ENCODE measurements around the gene ELANE.
A peak's percentile ranks its signal among the peaks of the same experiment; 100 is the strongest.

ELANE gene

GRCh38 chr19:867855-868457 lies 15.9 kb downstream of the ELANE start:
- Histone ChIP-seq H3K36me3 (ENCODE audit: control insufficient read depth in 1 of 2, insufficient read depth in 2 of 2, low read length in 2 of 2) (peaks cover 30 to 35% of the 10 kb centered on the region in 2 experiments), H3K4ac (ENCODE audit: low read depth, low read length) (no peak overlapping the region), H3K23ac (ENCODE audit: low read length) (no peak overlapping the region), H3K18ac (ENCODE audit: low read length) (peak overlapping the region; percentile 69), H2BK120ac (ENCODE audit: insufficient read depth, low read length, poor library complexity) (no peak overlapping the region), H3K27ac (ENCODE audit: low read depth, low read length) (no peak overlapping the region), H2BK5ac (ENCODE audit: low read depth, low read length, poor library complexity) (no peak overlapping the region), H2AK5ac (ENCODE audit: low read length) (no peak overlapping the region), H3K9me3 (ENCODE audit: insufficient read depth, low read depth, low read length) (no peaks in the 10 kb centered on the region), H3K9ac (ENCODE audit: low read length) (no peak overlapping the region), H3K4me3 (ENCODE audit: low read depth, low read length) (no peak overlapping the region), H3K79me2 (ENCODE audit: control insufficient read depth, insufficient read depth, low read length, poor library complexity) (peaks cover 4% of the 10 kb centered on the region), H3K4me1 (ENCODE audit: control insufficient read depth in 1 of 2, insufficient read depth in 2 of 2, low read length in 2 of 2) (peaks cover 13 to 16% of the 10 kb centered on the region in 2 experiments), H4K91ac (ENCODE audit: low read depth, low read length) (no peak overlapping the region), H3K4me2 (ENCODE audit: low read length) (no peak overlapping the region), H3K27me3 (ENCODE audit: insufficient read depth, low read length) (no peaks in the 10 kb centered on the region), H3K14ac (ENCODE audit: low read length) (no peak overlapping the region), H4K12ac (ENCODE audit: low read depth, low read length) (no peak overlapping the region), H4K8ac (ENCODE audit: low read depth, low read length) (no peak overlapping the region), H2AFZ (ENCODE audit: insufficient read depth, low read length, poor library complexity) (no peak overlapping the region), H3K79me1 (ENCODE audit: low read length) (peaks cover 5% of the 10 kb centered on the region), H2BK12ac (ENCODE audit: low read length) (no peak overlapping the region)
- WGBS (ENCODE audit: extremely low coverage, insufficient coverage, insufficient read length), result no CpG with 5 or more reads among the region's 39 CpGs
- DNase-seq, result no peak

- Histone ChIP-seq H2AFZ (ENCODE audit: insufficient read depth, low read length, poor library complexity) (no peak overlapping the region), H3K27ac (ENCODE audit: low read depth, low read length) (peak overlapping the region; percentile 49), H2BK5ac (ENCODE audit: low read depth, low read length, poor library complexity) (no peak overlapping the region), H3K4ac (ENCODE audit: low read depth, low read length) (peak overlapping the region; percentile 48), H3K9ac (ENCODE audit: low read length) (no peak overlapping the region), H2BK120ac (ENCODE audit: insufficient read depth, low read length, poor library complexity) (peak overlapping the region; percentile 52), H3K18ac (ENCODE audit: low read length) (peak overlapping the region; percentile 69), H4K8ac (ENCODE audit: low read depth, low read length) (peak overlapping the region; percentile 52), H3K4me3 (ENCODE audit: low read depth, low read length) (no peak overlapping the region), H2BK12ac (ENCODE audit: low read length) (peak overlapping the region; percentile 42), H4K91ac (ENCODE audit: low read depth, low read length) (peak overlapping the region; percentile 68), H3K27me3 (ENCODE audit: insufficient read depth, low read length) (no peaks in the 10 kb centered on the region), H3K36me3 (ENCODE audit: control insufficient read depth in 1 of 2, insufficient read depth in 2 of 2, low read length in 2 of 2) (peaks cover 34 to 35% of the 10 kb centered on the region in 2 experiments), H3K23ac (ENCODE audit: low read length) (no peak overlapping the region), H2AK5ac (ENCODE audit: low read length) (peak overlapping the region; percentile 77), H3K4me1 (ENCODE audit: control insufficient read depth in 1 of 2, insufficient read depth in 2 of 2, low read length in 2 of 2) (peaks cover 13 to 16% of the 10 kb centered on the region in 2 experiments), H3K4me2 (ENCODE audit: low read length) (no peak overlapping the region), H3K14ac (ENCODE audit: low read length) (peak overlapping the region; percentile 69), H3K79me1 (ENCODE audit: low read length) (peaks cover 5% of the 10 kb centered on the region), H3K79me2 (ENCODE audit: control insufficient read depth, insufficient read depth, low read length, poor library complexity) (peaks cover 4% of the 10 kb centered on the region), H4K12ac (ENCODE audit: low read depth, low read length) (no peak overlapping the region), H3K9me3 (ENCODE audit: insufficient read depth, low read depth, low read length) (no peaks in the 10 kb centered on the region)
- WGBS (ENCODE audit: extremely low coverage, insufficient coverage, insufficient read length), result no CpG with 5 or more reads among the region's 34 CpGs
- DNase-seq, result no peak
Measured at GRCh38 chr19:868458-869244, 16.5 kb downstream of the ELANE start.

GRCh38 chr19:869245-870177 lies 17.4 kb downstream of the ELANE start:
- no peak overlapping the region for H2AFZ ChIP-seq (ENCODE audit: insufficient read depth, low read length, poor library complexity)
- H3K27me3 ChIP-seq (ENCODE audit: insufficient read depth, low read length), result no peaks in the 10 kb centered on the region
- WGBS (ENCODE audit: extremely low coverage, insufficient coverage, insufficient read length), result no CpG with 5 or more reads among the region's 29 CpGs
- no peaks in the 10 kb centered on the region for H3K9me3 ChIP-seq (ENCODE audit: insufficient read depth, low read depth, low read length)
- H2BK120ac ChIP-seq (ENCODE audit: insufficient read depth, low read length, poor library complexity), result peak overlapping the region; percentile 52
- H3K9ac ChIP-seq (ENCODE audit: low read length), result no peak overlapping the region
- H3K27ac ChIP-seq (ENCODE audit: low read depth, low read length), result peak overlapping the region; percentile 60
- H4K91ac ChIP-seq (ENCODE audit: low read depth, low read length), result peak overlapping the region; percentile 68
- H3K4me3 ChIP-seq (ENCODE audit: low read depth, low read length), result no peak overlapping the region
- peak overlapping the region; percentile 48 for H3K4ac ChIP-seq (ENCODE audit: low read depth, low read length)
- peak overlapping the region; percentile 42 for H2BK12ac ChIP-seq (ENCODE audit: low read length)
- peak overlapping the region; percentile 69 for H3K14ac ChIP-seq (ENCODE audit: low read length)
- no peak overlapping the region for H2BK5ac ChIP-seq (ENCODE audit: low read depth, low read length, poor library complexity)
- peaks cover 4% of the 10 kb centered on the region for H3K79me2 ChIP-seq (ENCODE audit: control insufficient read depth, insufficient read depth, low read length, poor library complexity)
- no peak overlapping the region for H3K4me2 ChIP-seq (ENCODE audit: low read length)
- peak overlapping the region; percentile 77 for H2AK5ac ChIP-seq (ENCODE audit: low read length)
- peaks cover 13 to 16% of the 10 kb centered on the region in 2 experiments for H3K4me1 ChIP-seq (ENCODE audit: control insufficient read depth in 1 of 2, insufficient read depth in 2 of 2, low read length in 2 of 2)
- H4K8ac ChIP-seq (ENCODE audit: low read depth, low read length), result peak overlapping the region; percentile 52
- no peak overlapping the region for H3K23ac ChIP-seq (ENCODE audit: low read length)
- peak; percentile 78 to 84 for DNase-seq
- H4K12ac ChIP-seq (ENCODE audit: low read depth, low read length), result no peak overlapping the region
- H3K79me1 ChIP-seq (ENCODE audit: low read length), result peaks cover 5% of the 10 kb centered on the region
- peak overlapping the region; percentile 69 for H3K18ac ChIP-seq (ENCODE audit: low read length)
- H3K36me3 ChIP-seq (ENCODE audit: control insufficient read depth in 1 of 2, insufficient read depth in 2 of 2, low read length in 2 of 2), result peaks cover 40 to 41% of the 10 kb centered on the region in 2 experiments

GRCh38 chr19:870314-870713 lies 18.2 kb downstream of the ELANE start:
- H3K9me3 ChIP-seq (ENCODE audit: insufficient read depth, low read depth, low read length), result no peaks in the 10 kb centered on the region
- no peak overlapping the region for H4K91ac ChIP-seq (ENCODE audit: low read depth, low read length)
- H4K12ac ChIP-seq (ENCODE audit: low read depth, low read length), result no peak overlapping the region
- H3K79me1 ChIP-seq (ENCODE audit: low read length), result peaks cover 5% of the 10 kb centered on the region
- peaks cover 4% of the 10 kb centered on the region for H3K79me2 ChIP-seq (ENCODE audit: control insufficient read depth, insufficient read depth, low read length, poor library complexity)
- no peaks in the 10 kb centered on the region for H3K27me3 ChIP-seq (ENCODE audit: insufficient read depth, low read length)
- DNase-seq, result no peak
- no CpG with 5 or more reads among the region's 8 CpGs for whole genome bisulfite sequencing (ENCODE audit: extremely low coverage, insufficient coverage, insufficient read length)
- H2AK5ac ChIP-seq (ENCODE audit: low read length), result no peak overlapping the region
- no peak overlapping the region for H2BK120ac ChIP-seq (ENCODE audit: insufficient read depth, low read length, poor library complexity)
- H3K4me2 ChIP-seq (ENCODE audit: low read length), result no peak overlapping the region
- no peak overlapping the region for H3K9ac ChIP-seq (ENCODE audit: low read length)
- H3K4me1 ChIP-seq (ENCODE audit: control insufficient read depth in 1 of 2, insufficient read depth in 2 of 2, low read length in 2 of 2), result peaks cover 13 to 16% of the 10 kb centered on the region in 2 experiments
- no peak overlapping the region for H2BK5ac ChIP-seq (ENCODE audit: low read depth, low read length, poor library complexity)
- H3K36me3 ChIP-seq (ENCODE audit: control insufficient read depth in 1 of 2, insufficient read depth in 2 of 2, low read length in 2 of 2), result peaks cover 45 to 46% of the 10 kb centered on the region in 2 experiments
- H3K4ac ChIP-seq (ENCODE audit: low read depth, low read length), result no peak overlapping the region
- no peak overlapping the region for H2BK12ac ChIP-seq (ENCODE audit: low read length)
- no peak overlapping the region for H3K14ac ChIP-seq (ENCODE audit: low read length)
- no peak overlapping the region for H3K27ac ChIP-seq (ENCODE audit: low read depth, low read length)
- no peak overlapping the region for H3K23ac ChIP-seq (ENCODE audit: low read length)
- no peak overlapping the region for H2AFZ ChIP-seq (ENCODE audit: insufficient read depth, low read length, poor library complexity)
- H3K18ac ChIP-seq (ENCODE audit: low read length), result no peak overlapping the region
- H4K8ac ChIP-seq (ENCODE audit: low read depth, low read length), result no peak overlapping the region
- H3K4me3 ChIP-seq (ENCODE audit: low read depth, low read length), result no peak overlapping the region
